Measurements from ENCODE around the gene SLC17A2. TPM values are rescaled to one million over a fixed set of nuclear protein-coding genes. Genes with fewer than 3 reads are reported as not detected.

The SLC17A2 gene
- total and polyA plus RNA-seq, 2 of the 13 experiments (the other 11 are each of a cell fraction or from before 2014, with no cell fraction given): 11.2 to 32.4 TPM

GRCh38 chr6:25863360-25863759 is 67.1 kb downstream of the SLC17A2 start (continued):
- TF ChIP-seq PAXIP1 (CRISPR knock-in tag; conservative IDR thresholded peaks at IDR 0.05) (peak; percentile 86), ZNF646 (CRISPR knock-in tag; IDR thresholded peaks at IDR 0.05) (no peak), NCOA2 (CRISPR knock-in tag; IDR thresholded peaks at IDR 0.05) (0 out of 2 replicates have a peak, but pooled peaks have one; percentile 13), ZNF205 (CRISPR knock-in tag; IDR thresholded peaks at IDR 0.05) (no peak), ELF1 (CRISPR knock-in tag; IDR thresholded peaks at IDR 0.05) (no peak), HNF1A (IDR thresholded peaks at IDR 0.05; ENCODE audit: low read depth) (peak; percentile 49; the same call in 1 of the 2 replicates), HNF1A (CRISPR knock-in tag; IDR thresholded peaks at IDR 0.05; ENCODE audit: borderline replicate concordance) (no peak)
- TF ChIP-seq, protein P1, sequence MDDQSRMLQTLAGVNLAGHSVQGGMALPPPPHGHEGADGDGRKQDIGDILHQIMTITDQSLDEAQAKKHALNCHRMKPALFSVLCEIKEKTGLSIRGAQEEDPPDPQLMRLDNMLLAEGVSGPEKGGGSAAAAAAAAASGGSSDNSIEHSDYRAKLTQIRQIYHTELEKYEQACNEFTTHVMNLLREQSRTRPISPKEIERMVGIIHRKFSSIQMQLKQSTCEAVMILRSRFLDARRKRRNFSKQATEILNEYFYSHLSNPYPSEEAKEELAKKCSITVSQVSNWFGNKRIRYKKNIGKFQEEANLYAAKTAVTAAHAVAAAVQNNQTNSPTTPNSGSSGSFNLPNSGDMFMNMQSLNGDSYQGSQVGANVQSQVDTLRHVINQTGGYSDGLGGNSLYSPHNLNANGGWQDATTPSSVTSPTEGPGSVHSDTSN (CRISPR knock-in tag; IDR thresholded peaks at IDR 0.05; ENCODE audit: borderline replicate concordance): no peak
- TF ChIP-seq, protein P2, sequence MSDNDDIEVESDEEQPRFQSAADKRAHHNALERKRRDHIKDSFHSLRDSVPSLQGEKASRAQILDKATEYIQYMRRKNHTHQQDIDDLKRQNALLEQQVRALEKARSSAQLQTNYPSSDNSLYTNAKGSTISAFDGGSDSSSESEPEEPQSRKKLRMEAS (IDR thresholded peaks at IDR 0.05): peak; percentile 55
- TF ChIP-seq, protein P3, sequence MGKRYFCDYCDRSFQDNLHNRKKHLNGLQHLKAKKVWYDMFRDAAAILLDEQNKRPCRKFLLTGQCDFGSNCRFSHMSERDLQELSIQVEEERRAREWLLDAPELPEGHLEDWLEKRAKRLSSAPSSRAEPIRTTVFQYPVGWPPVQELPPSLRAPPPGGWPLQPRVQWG (CRISPR knock-in tag; IDR thresholded peaks at IDR 0.05; ENCODE audit: borderline replicate concordance, low read depth): no peak
